WTC11 (cell line): Measurements from ENCODE around the gene ERCC8. TPM values are rescaled to one million over a fixed set of nuclear protein-coding genes. Genes with fewer than 3 reads are reported as not detected.
A peak's percentile ranks its signal among the peaks of the same experiment; 100 is the strongest.

Experiments
- ATAC-seq: fragments of 200-7000 bp; cut with Tn5 transposase; 2 replicates; pipeline ENCODE4 v1.10.0; 2021; ENCODE audit warnings: mild to moderate bottlenecking, moderate library complexity
- CTCF ChIA-PET: fragments of 300-600 bp; sonication (Branson Sonifier 250); formaldehyde crosslinking; loops from one replicate; lab custom pipeline; 2021; ENCODE audit warnings: antibody characterized with exemption; lab: Charles Lee
- POLR2A ChIA-PET: fragments of 350-600 bp; sonication (Branson Sonifier 250); formaldehyde crosslinking; loops from one replicate; lab custom pipeline; 2021; ENCODE audit warnings: antibody characterized with exemption; lab: Charles Lee
- DNase-seq: peaks from one replicate; pipeline ENCODE4 v3.0.0; 2021; ENCODE audit warnings: low spot score
- H3K27ac Mint-ChIP-seq: 2 replicates; pipeline ENCODE4 v1.8.0; 2021; ENCODE audit warnings: mixed read lengths
- H3K27me3 Mint-ChIP-seq: 2 replicates; pipeline ENCODE4 v1.8.0; 2021; ENCODE audit warnings: low read depth, mild to moderate bottlenecking, moderate library complexity, mixed read lengths
- H3K36me3 Mint-ChIP-seq: 2 replicates; pipeline ENCODE4 v1.8.0; 2021; ENCODE audit warnings: mixed read lengths
- H3K4me1 Mint-ChIP-seq: 2 replicates; pipeline ENCODE4 v1.8.0; 2022; ENCODE audit warnings: mixed read lengths
- H3K4me3 Mint-ChIP-seq: 2 replicates; pipeline ENCODE4 v1.8.0; 2021; ENCODE audit warnings: mild to moderate bottlenecking, moderate library complexity, mixed read lengths
- H3K9me3 Mint-ChIP-seq: 2 replicates; pipeline ENCODE4 v1.8.0; 2021; ENCODE audit warnings: mixed read lengths
- CREB1 ChIP-seq: sonication (generic); formaldehyde crosslinking; IDR thresholded peaks from 2 replicates; pipeline ENCODE4 v1.8.0; 2023; ENCODE audit warnings: mild to moderate bottlenecking, missing genetic modification reagents
- MAX ChIP-seq: sonication (generic); formaldehyde crosslinking; IDR thresholded peaks from 2 replicates; pipeline ENCODE4 v1.8.0; 2022; ENCODE audit warnings: mild to moderate bottlenecking, missing genetic modification reagents
- NR2C2 ChIP-seq: sonication (generic); formaldehyde crosslinking; IDR thresholded peaks from 2 replicates; pipeline ENCODE4 v1.8.0; 2022; ENCODE audit warnings: mild to moderate bottlenecking, missing genetic modification reagents
- PRDM15 ChIP-seq: sonication (generic); formaldehyde crosslinking; IDR thresholded peaks from 2 replicates; pipeline ENCODE4 v1.8.0; 2022; ENCODE audit warnings: missing genetic modification reagents
- RELA ChIP-seq: sonication (generic); formaldehyde crosslinking; IDR thresholded peaks from 2 replicates; pipeline ENCODE4 v1.8.1; 2022; ENCODE audit warnings: missing genetic modification reagents, mild to moderate bottlenecking, borderline replicate concordance
- SP1 ChIP-seq: sonication (generic); formaldehyde crosslinking; conservative IDR thresholded peaks from 2 replicates; pipeline ENCODE4 v1.8.1; 2022; ENCODE audit warnings: missing genetic modification reagents
- ZNF121 ChIP-seq: sonication (generic); formaldehyde crosslinking; IDR thresholded peaks from 2 replicates; pipeline ENCODE4 v1.8.0; 2023; ENCODE audit warnings: missing genetic modification reagents
- ZNF263 ChIP-seq: sonication (generic); formaldehyde crosslinking; IDR thresholded peaks from 2 replicates; pipeline ENCODE4 v1.8.1; 2022; ENCODE audit warnings: low read depth, mild to moderate bottlenecking, moderate library complexity, missing genetic modification reagents
- ZNF317 ChIP-seq: sonication (generic); formaldehyde crosslinking; IDR thresholded peaks from 2 replicates; pipeline ENCODE4 v1.8.1; 2023; ENCODE audit warnings: low read depth, mild to moderate bottlenecking, moderate library complexity, missing genetic modification reagents, borderline replicate concordance
- total RNA-seq: library from RNA; stranded (reverse); gene quantifications from 3 replicates; pipeline ENCODE4 v1.2.3, GENCODE V29; 2021
- TF ChIP-seq, protein P1 (sequence below): fragments of 250-450 bp; sonication (Bioruptor Pico); IDR thresholded peaks from 2 replicates; pipeline ENCODE4 v1.9.0; 2021; ENCODE audit warnings: mild to moderate bottlenecking, borderline replicate concordance
- TF ChIP-seq, protein P2 (sequence below): fragments of 250-450 bp; sonication (Bioruptor Pico); IDR thresholded peaks from 2 replicates; pipeline ENCODE4 v1.9.0; 2021; ENCODE audit warnings: moderate library complexity, mild to moderate bottlenecking, inconsistent platforms, borderline replicate concordance
- TF ChIP-seq, protein P3 (sequence below): sonication (generic); formaldehyde crosslinking; IDR thresholded peaks from 2 replicates; pipeline ENCODE4 v1.8.1; 2023; ENCODE audit warnings: mild to moderate bottlenecking, missing genetic modification reagents, moderate library complexity

The ERCC8 gene
- total RNA-seq, 1 experiment from 2014 or later: 14.6 TPM

GRCh38 chr5:60843386-60843935 lies 101.4 kb downstream of the ERCC8 start:
- peak overlapping the region; percentile 85 for H3K4me3 Mint-ChIP-seq
- TF ChIP-seq RELA (CRISPR knock-in tag): no peak
- no peak for TF ChIP-seq NR2C2 (CRISPR knock-in tag)
- peak; percentile 37; the same call in 1 of the 2 replicates for TF ChIP-seq PRDM15 (CRISPR knock-in tag)
- peak; percentile 57; the same call in 1 of the 2 replicates for TF ChIP-seq ZNF263 (CRISPR knock-in tag)
- TF ChIP-seq, protein P1, sequence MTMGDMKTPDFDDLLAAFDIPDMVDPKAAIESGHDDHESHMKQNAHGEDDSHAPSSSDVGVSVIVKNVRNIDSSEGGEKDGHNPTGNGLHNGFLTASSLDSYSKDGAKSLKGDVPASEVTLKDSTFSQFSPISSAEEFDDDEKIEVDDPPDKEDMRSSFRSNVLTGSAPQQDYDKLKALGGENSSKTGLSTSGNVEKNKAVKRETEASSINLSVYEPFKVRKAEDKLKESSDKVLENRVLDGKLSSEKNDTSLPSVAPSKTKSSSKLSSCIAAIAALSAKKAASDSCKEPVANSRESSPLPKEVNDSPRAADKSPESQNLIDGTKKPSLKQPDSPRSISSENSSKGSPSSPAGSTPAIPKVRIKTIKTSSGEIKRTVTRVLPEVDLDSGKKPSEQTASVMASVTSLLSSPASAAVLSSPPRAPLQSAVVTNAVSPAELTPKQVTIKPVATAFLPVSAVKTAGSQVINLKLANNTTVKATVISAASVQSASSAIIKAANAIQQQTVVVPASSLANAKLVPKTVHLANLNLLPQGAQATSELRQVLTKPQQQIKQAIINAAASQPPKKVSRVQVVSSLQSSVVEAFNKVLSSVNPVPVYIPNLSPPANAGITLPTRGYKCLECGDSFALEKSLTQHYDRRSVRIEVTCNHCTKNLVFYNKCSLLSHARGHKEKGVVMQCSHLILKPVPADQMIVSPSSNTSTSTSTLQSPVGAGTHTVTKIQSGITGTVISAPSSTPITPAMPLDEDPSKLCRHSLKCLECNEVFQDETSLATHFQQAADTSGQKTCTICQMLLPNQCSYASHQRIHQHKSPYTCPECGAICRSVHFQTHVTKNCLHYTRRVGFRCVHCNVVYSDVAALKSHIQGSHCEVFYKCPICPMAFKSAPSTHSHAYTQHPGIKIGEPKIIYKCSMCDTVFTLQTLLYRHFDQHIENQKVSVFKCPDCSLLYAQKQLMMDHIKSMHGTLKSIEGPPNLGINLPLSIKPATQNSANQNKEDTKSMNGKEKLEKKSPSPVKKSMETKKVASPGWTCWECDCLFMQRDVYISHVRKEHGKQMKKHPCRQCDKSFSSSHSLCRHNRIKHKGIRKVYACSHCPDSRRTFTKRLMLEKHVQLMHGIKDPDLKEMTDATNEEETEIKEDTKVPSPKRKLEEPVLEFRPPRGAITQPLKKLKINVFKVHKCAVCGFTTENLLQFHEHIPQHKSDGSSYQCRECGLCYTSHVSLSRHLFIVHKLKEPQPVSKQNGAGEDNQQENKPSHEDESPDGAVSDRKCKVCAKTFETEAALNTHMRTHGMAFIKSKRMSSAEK (CRISPR knock-in tag): no peak
- no peak for TF ChIP-seq MAX (CRISPR knock-in tag)
- ChIA-PET CTCF (interaction anchor here (1.0 to 2.7 kb wide), 9 partner anchors 8 to 156 kb away, joined by 3 to 13 read pairs (median 5); partner anchors contain the start of genes DEPDC1B, ERCC8 and NDUFAF2), POLR2A (interaction anchor here (0.8 to 3.2 kb wide), 2 partner anchors 9 to 144 kb away, joined by 4 to 22 read pairs; partner anchors contain the start of gene DEPDC1B)
- DNase-seq (peak; percentile 47), ATAC-seq (peak; percentile 32)
- no peaks in the 10 kb centered on the region for H3K9me3 Mint-ChIP-seq
- H3K4me1 Mint-ChIP-seq: peaks cover 28% of the 10 kb centered on the region
- no peaks in the 10 kb centered on the region for H3K36me3 Mint-ChIP-seq
- peaks cover 23% of the 10 kb centered on the region for H3K27me3 Mint-ChIP-seq
- no peak overlapping the region for H3K27ac Mint-ChIP-seq

GRCh38 chr5:60842871-60843385 lies 101.9 kb downstream of the ERCC8 start:
- CTCF ChIA-PET: interaction anchor here (0.6 to 2.7 kb wide), 7 partner anchors 9 to 763 kb away, joined by 3 to 13 read pairs (median 5); partner anchors contain the start of genes ERCC8 and NDUFAF2
- ATAC-seq (peak; percentile 25), DNase-seq (peak; percentile 35)
- peak overlapping the region; percentile 85 for H3K4me3 Mint-ChIP-seq
- peaks cover 34% of the 10 kb centered on the region for H3K4me1 Mint-ChIP-seq
- peak; percentile 94 for TF ChIP-seq ZNF121 (CRISPR knock-in tag)
- TF ChIP-seq SP1 (CRISPR knock-in tag): no peak
- TF ChIP-seq, all 79 proteins: peak for 1
- Mint-ChIP-seq H3K36me3 (no peaks in the 10 kb centered on the region), H3K27ac (no peak overlapping the region), H3K27me3 (peaks cover 23% of the 10 kb centered on the region), H3K9me3 (no peaks in the 10 kb centered on the region)
- POLR2A ChIA-PET: interaction anchor here (3.2 kb wide), 1 partner anchor 143 kb away, joined by 22 read pairs; the partner anchor contains the start of gene DEPDC1B

DNA sequence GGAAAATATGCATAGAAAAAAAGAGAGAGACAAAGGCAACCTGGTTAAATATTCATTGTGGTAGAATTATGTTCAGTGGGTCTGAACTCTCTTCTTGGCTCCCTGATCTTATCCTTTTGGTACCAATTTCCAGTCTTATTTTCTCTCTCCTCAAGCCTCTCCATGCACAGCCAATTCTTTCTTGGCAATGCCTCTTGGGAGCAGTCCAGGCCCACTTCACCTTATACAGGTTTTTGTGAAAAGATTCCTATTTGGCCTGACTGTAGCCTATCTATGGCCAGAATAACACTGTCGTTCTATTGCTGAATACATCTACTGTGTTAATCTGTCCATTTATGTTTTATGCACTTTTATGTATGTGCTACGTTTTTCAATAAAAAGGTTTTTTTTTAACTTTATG lies 103.5 kb downstream of the ERCC8 start:
- Mint-ChIP-seq H3K27me3 (peaks cover 23% of the 10 kb centered on the region), H3K4me1 (peaks cover 48% of the 10 kb centered on the region), H3K9me3 (no peaks in the 10 kb centered on the region), H3K36me3 (no peaks in the 10 kb centered on the region), H3K27ac (no peak overlapping the region), H3K4me3 (no peak overlapping the region)
- DNase-seq: no peak
- CTCF ChIA-PET: no interaction called here
- POLR2A ChIA-PET: no interaction called here
- no peak for TF ChIP-seq ZNF317
- TF ChIP-seq, protein P2, sequence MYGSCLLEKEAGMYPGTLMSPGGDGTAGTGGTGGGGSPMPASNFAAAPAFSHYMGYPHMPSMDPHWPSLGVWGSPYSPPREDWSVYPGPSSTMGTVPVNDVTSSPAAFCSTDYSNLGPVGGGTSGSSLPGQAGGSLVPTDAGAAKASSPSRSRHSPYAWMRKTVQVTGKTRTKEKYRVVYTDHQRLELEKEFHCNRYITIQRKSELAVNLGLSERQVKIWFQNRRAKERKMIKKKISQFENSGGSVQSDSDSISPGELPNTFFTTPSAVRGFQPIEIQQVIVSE (CRISPR knock-in tag): no peak
- TF ChIP-seq, protein P3, sequence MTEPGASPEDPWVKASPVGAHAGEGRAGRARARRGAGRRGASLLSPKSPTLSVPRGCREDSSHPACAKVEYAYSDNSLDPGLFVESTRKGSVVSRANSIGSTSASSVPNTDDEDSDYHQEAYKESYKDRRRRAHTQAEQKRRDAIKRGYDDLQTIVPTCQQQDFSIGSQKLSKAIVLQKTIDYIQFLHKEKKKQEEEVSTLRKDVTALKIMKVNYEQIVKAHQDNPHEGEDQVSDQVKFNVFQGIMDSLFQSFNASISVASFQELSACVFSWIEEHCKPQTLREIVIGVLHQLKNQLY (CRISPR knock-in tag): no peak
- no peak for TF ChIP-seq CREB1 (CRISPR knock-in tag)
- no peak for ATAC-seq
